OCI-LY3 (cell line): ENCODE results near the gene TSPAN5.

Experiments
- CTCF ChIP-seq: fragments of 200-600, 300-600 bp; sonication (generic); IDR thresholded peaks from 2 replicates; pipeline ENCODE4 v1.5.1; 2014; ENCODE audit warnings: antibody characterized with exemption, low read length, low read depth
- EZH2phosphoT487 ChIP-seq: fragments of 200-600 bp; shearing (Covaris generic); IDR thresholded peaks from 2 replicates; pipeline ENCODE4 v1.6.1; 2018; ENCODE audit warnings: antibody characterized with exemption, mixed run types, low read depth

GRCh38 chr4:98540803-98541202, 117.6 kb downstream of the TSPAN5 start:
- TF ChIP-seq CTCF (no peak), EZH2phosphoT487 (no peak)
